ENCODE results near the gene C19orf81. TPM values are rescaled to one million over a fixed set of nuclear protein-coding genes. Genes with fewer than 3 reads are reported as not detected.

Gene C19orf81
- total and polyA plus RNA-seq, 9 of the 15 experiments (the other 6 are each of a cell fraction or from before 2014, with no cell fraction given): 2.5 to 42.9 (median 33.0) TPM; not detected in 4

- TF ChIP-seq ZBTB26 (CRISPR knock-in tag; IDR thresholded peaks at IDR 0.05): peak; percentile 97
Measured at GRCh38 chr19:50658441-50659317, 9.4 kb downstream of the C19orf81 start (continued).

DNA sequence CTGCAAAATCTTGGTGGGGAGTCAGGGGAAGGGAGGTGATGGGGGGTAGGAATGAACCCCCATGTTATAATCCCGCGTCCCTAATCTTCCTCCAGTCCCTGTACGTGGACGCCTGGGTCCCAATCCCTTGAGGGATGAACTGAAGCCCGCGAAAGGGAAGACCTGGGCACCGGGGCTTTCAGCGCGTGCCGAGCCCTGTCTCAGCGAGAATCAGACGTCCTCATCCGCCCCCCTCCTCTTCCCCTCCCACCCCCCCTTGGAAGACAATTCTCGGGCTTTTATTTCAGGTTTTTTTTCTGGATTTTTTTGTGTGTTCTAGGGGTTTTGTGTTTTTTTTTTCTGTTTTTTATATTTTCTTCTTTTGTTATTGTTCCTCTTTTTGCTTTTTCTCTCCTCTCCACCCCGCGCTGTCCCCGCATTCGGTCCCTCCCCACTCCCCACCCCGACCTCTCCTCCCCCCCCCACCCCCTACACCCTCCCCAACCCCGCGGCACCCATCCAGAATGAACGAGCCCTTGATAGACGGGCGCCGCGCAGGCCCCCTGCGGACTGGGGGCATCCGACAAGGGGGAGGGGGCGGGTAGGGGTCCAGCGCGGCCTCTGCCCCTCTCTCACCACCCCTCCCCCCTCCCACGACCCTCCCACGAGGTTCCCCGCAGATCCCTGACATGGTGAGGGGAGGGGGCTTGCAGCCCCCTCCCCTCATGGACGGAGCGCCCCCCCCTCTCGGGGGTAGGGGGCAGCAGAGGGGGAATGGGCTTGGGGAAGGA lies 10.3 kb downstream of the C19orf81 start:
- Histone ChIP-seq H3K4me1 (replicated peaks in 1 of 2; ENCODE audit: control insufficient read depth in 2 of 2, insufficient read depth in 2 of 2, low read length in 2 of 2) (peaks cover 11 to 42% of the 10 kb centered on the region in 2 experiments), H3K27me3 (ENCODE audit: control insufficient read depth in 2 of 2, insufficient read depth in 2 of 2, low read length in 2 of 2) (no peaks in the 10 kb centered on the region), H2AFZ (ENCODE audit: low read depth, low read length) (no peak overlapping the region), H3K27ac (ENCODE audit: extremely low read depth, low read depth, low read length) (no peak overlapping the region), H3K36me3 (ENCODE audit: control insufficient read depth, insufficient read depth, low read length) (no peaks in the 10 kb centered on the region), H3K9me1 (ENCODE audit: control insufficient read depth, insufficient read depth, low read length) (no peaks in the 10 kb centered on the region), H4K20me1 (replicated peaks; ENCODE audit: control insufficient read depth, insufficient read depth, low read length) (peaks cover 3% of the 10 kb centered on the region; the same call in 1 of the 2 replicates), H3K79me2 (ENCODE audit: control insufficient read depth, insufficient read depth, low read length) (peaks cover 14% of the 10 kb centered on the region; the same call in 2 of the 3 replicates), H3K9ac (ENCODE audit: insufficient read depth in 1 of 2, low read depth in 2 of 2, low read length in 2 of 2) (peak overlapping the region in 1 of 2 experiments; percentile 30; a peak in 2 of 4 replicates), H3K9me3 (replicated peaks; ENCODE audit: control insufficient read depth, insufficient read depth, low read depth, low read length) (peaks cover 8% of the 10 kb centered on the region; the same call in 1 of the 2 replicates), H3K4me3 (peak overlapping the region; percentile 66), H3K4me2 (ENCODE audit: insufficient read depth, low read length) (peak overlapping the region; percentile 79)
- intact Hi-C loops (cut with micrococcal nuclease): loop anchor here (1.0 to 5.0 kb wide), 4 partner anchors 51 to 297 kb away; partner anchors contain the start of gene NR1H2
- WGBS (ENCODE audit: insufficient coverage, low coverage, missing lambda C conversion rate): 0% methylated on average over 1 of the region's 37 CpGs
- FAIRE-seq: no peak
- CTCF ChIA-PET (ENCODE audit: low intra/inter-chr PET ratio): interaction anchor here (0.7 to 1.9 kb wide), 3 partner anchors 52 to 122 kb away, joined by 3 to 11 read pairs (median 5); no protein-coding TSS in a partner anchor
- no TSS peak for BruUV-seq (replicated peaks)
- ATAC-seq: no peak
- no peak for DNase-seq (ENCODE audit: extremely low read depth in 1 of 4, low spot score in 3 of 4)
- in situ Hi-C loops (cut with MboI): no loop called here
- POLR2A ChIA-PET: interaction anchor here (0.5 to 0.8 kb wide), 2 partner anchors 10 to 148 kb away, joined by 3 read pairs; partner anchors contain the start of gene JOSD2
- no peak for TF ChIP-seq TCF15 (CRISPR knock-in tag; IDR thresholded peaks at IDR 0.05)
- TF ChIP-seq SMAD3 (CRISPR knock-in tag; conservative IDR thresholded peaks at IDR 0.05): no peak
- peak; percentile 89 for TF ChIP-seq ZNF512 (tag; IDR thresholded peaks at IDR 0.05)
- TF ChIP-seq, protein P1, sequence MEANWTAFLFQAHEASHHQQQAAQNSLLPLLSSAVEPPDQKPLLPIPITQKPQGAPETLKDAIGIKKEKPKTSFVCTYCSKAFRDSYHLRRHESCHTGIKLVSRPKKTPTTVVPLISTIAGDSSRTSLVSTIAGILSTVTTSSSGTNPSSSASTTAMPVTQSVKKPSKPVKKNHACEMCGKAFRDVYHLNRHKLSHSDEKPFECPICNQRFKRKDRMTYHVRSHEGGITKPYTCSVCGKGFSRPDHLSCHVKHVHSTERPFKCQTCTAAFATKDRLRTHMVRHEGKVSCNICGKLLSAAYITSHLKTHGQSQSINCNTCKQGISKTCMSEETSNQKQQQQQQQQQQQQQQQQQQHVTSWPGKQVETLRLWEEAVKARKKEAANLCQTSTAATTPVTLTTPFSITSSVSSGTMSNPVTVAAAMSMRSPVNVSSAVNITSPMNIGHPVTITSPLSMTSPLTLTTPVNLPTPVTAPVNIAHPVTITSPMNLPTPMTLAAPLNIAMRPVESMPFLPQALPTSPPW (CRISPR knock-in tag; IDR thresholded peaks at IDR 0.05): peak; percentile 16; the same call in 1 of the 2 replicates
- TF ChIP-seq TCFL5 (CRISPR knock-in tag; conservative IDR thresholded peaks at IDR 0.05): no peak
- TF ChIP-seq ZBTB7A (IDR thresholded peaks at IDR 0.05; ENCODE audit: borderline replicate concordance, control insufficient read depth, low read depth, low read length): peak; percentile 83; the same call in 1 of the 2 replicates

All from K562 (cell line).